GM18907 (cell line): ENCODE data around the gene ZNF616.
"Not testable (repeated sequence)": the region's sequence is repeated elsewhere in the genome, so short reads cannot be mapped to it uniquely, and the experiment has no call there.

Experiments used
- ATAC-seq: cut with Tn5 transposase; IDR thresholded peaks from one replicate; pipeline ENCODE4 v1.9.1; 2021; ENCODE audit warnings: mild to moderate bottlenecking, moderate library complexity; ENCODE audit not compliant: unreplicated experiment

ZNF616 gene

DNA sequence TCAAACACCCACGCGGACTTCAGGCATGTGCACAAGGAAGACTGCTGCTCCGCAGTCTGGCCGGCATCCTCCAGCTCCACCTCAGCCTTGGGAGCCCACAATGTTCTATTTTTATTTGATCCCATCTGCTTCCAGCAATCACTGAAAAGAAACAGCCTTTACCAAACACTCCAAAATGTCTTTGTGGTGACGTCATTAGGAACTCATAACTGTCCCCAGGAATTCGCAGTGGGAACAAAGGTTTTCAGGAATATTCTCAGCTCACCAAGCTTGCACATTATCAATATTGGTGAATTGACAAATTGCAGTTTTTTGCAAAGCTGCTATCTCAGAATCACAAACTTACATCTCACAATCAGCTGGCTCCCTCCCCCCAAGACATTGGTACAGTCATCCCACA is 29.0 kb downstream of the ZNF616 start:
- no peak for ATAC-seq

DNA sequence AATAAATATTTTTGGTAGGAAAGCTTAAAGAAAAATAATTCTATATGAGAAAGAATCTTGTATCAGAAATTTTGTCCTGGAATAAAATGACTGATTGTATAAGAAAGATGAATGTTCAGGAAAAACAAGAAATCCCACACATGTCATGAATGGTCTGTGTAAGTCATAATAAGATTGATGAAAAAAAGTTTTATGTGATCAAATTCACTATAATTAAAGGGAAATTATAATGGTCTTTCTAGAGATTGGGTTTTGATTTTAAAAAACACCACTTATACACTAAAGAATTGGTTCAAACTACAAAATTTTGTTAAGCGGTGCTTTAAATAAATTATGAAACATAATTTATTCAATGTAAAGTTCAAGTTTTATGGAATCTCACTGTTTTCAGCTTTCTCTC is 37.0 kb downstream of the ZNF616 start:
- ATAC-seq, result no peak

GRCh38 chr19:52101866-52102562 is 37.7 kb downstream of the ZNF616 start:
- ATAC-seq, result no peak

DNA sequence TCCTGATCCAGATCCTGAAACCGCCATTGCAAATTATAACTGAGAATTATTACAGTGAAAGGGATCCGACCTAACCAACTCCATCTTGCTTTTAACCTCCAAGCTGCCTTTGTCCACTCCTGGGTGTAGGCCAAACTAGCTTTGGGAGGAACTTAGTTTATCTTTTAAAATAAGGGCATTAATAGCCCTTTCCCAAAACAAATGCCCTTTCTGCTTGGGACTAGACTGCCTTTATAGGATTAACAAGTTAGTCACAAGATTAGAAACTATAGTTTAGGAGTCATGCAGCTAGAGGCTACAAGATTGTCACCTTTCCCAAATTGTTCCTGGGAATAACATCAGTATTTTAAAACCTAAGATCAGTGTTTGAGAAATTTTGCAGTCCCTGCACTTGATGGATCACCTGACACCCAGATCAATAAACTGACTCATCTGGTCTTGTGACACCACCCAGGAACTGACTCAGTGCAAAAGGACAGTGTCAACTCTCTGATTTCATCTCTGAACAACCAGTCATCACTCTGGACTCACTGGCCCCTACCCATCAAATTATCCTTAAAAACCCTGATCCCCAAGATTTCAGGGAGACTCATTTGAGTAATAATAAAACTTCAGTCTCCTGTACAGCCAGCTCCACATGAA is 40.1 kb downstream of the ZNF616 start:
- ATAC-seq, result no peak

- ATAC-seq, result not testable (repeated sequence)
These were observed 43.3 kb downstream of the ZNF616 start for GRCh38 chr19:52096416-52096815.

DNA sequence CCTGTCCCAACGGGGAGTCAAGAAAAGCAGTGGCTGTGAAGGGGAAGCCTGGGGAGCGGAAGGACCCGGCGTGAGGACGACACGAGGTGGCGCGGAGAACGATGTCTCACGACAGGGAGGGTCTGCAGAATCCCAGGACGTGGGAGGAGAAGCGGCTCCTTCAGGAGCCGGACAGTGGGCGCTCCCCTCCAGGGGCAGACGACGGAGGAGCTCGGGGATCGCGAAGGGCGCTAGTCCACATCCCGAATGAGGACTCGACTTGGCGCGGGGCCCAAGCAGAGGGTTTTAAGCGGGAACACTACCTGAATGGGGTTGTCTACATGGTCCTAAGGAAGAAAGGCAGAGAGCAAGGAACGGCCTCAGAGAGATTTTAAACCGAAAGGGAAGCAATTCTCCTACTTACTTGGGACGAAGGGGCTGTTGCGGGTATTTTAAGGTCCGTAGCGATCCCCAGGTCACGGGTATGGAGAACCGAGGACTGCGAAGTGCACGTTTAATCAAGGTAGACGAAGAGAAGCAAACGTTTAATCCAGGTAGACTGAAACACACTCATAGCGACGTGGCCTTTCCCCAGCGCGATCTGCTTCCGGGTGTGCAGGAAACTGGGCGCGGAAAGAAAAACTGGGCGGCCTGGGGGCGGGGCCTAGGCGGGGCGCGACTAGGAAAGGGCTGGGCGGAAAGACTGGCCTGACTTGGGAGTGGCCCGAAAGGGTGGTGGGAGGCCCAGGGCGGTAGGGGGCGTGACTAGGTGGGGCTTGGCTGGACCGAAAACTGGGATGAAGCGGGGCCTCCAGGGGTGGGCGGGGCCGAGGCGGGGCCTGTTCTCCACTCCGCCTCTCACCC is 44.3 kb downstream of the ZNF616 start, which contains the start of gene ZNF841:
Gene ZNF841, minus strand, starts transcription at position 594 of the 843 bp plus-strand sequence. CDS start 10,964 bp downstream, outside the sequence.
- ATAC-seq, result peak; percentile 92

DNA sequence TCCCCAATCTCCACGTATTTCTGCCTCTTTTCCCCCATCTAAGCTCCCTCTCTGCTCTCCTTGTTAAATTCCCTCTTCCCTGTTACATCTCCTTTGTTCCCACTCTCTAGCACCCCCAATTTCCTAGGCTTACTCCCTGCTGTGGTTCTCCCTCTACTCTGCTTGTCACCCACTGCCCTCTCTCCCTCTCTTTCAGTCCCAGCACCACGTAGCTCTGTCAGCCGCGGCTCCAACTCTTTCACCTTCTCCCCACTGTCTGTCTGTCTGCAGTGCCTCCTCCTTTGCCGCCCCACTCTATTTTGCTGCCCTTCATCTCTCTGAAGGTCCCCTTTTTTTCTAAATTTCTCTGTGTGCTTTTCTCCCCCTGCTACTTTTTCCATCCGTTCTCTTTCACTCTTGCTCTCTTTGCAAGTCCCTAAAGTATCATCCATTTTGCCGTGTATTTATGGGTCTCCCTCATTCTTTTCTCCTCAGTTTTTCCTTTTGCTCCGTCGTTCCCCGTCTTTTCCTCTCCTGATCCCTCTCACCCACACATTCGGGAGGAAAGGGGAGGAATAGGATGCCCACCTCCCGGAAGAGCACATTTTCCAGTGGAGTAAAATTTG is 45.1 kb downstream of the ZNF616 start:
- no peak for ATAC-seq

DNA sequence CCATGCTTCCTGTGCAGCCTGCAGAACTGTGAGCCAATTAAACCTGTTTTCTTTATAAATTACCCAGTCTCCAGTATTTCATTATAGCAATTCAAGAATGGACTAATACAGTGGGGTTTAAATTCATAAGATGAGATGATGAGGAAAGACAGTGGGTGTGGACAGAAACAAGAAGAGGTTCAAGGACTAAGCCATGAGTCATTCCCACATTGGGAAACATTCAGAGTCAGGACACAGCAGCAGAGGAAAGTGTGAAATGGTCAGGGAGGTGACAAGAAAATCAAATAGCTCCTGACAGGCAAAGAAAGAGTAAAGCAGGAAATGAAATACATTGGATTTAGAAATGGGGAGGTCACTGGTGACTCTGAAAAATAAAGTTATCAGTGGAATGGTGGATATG is 53.3 kb downstream of the ZNF616 start:
- no peak for ATAC-seq

DNA sequence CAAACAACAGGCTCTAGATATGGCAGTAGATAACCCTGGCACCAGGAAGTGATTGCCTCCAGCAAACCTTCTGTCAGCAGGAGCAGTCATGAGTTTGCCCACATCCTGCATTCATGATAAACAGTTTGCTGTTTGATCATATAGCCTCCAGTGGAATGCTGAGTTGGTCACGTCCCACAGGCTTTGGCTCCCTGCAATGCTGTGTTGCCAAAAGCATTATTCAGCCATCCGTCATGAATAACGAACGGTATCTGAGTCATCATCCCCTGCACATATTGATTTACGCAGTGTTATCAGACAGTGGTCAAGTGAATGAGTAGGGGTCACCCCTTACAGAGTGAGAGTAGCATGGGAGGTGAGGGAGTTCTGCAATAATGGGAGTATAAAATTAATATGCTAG is 69.2 kb downstream of the ZNF616 start:
- no peak for ATAC-seq

- no peak for ATAC-seq
These were observed 70.1 kb downstream of the ZNF616 start for GRCh38 chr19:52069653-52070052.

GRCh38 chr19:52066258-52066863 is 73.4 kb downstream of the ZNF616 start:
- ATAC-seq, result no peak

DNA sequence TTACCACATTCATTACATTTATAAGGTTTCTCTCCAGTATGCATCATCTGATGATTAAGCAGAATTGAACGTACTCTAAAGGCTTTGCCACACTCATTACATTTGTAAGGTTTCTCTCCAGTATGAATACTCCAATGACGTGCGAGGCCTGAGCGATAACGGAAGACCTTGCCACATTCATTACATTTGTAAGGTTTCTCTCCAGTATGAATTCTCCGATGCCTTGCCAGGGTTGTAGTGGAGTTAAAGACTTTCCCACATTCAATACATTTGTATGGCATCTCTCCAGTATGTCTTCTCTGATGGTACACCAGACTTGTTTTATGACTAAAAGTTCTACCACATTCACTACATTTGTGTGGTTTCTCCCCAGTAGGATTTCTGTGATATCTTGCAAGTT is 74.3 kb downstream of the ZNF616 start:
- ATAC-seq, result no peak
